HL-60 (cell line): ENCODE measurements around the gene ANKAR.

Source experiments
- DNase-seq, 2 experiments: peaks; one replicate each; pipeline ENCODE4 v3.0.0-alpha.2; 2010 to 2020; ENCODE audit warnings: low read depth in 1 of 2, low spot score in 1 of 2
- H3K27ac ChIP-seq: fragments of 250-450 bp; sonication (Bioruptor Pico); replicated peaks from 2 replicates; pipeline ENCODE4 v1.5.1; 2020; ENCODE audit warnings: mild to moderate bottlenecking, moderate library complexity
- H3K27me3 ChIP-seq: fragments of 250-450 bp; sonication (Bioruptor Pico); 2 replicates; pipeline ENCODE4 v1.5.1; 2021; ENCODE audit warnings: mild to moderate bottlenecking, moderate library complexity; ENCODE audit not compliant: insufficient read depth, poor library complexity, severe bottlenecking
- H3K4me3 ChIP-seq: replicated peaks from 2 replicates; pipeline ENCODE4 v1.5.1; 2011; ENCODE audit warnings: mild to moderate bottlenecking, control low read depth, low read length; ENCODE audit not compliant: insufficient read depth
- CTCF ChIP-seq: IDR thresholded peaks from one replicate; pipeline ENCODE4 v1.5.1; 2011; ENCODE audit warnings: low read length, control low read depth, inconsistent platforms; ENCODE audit not compliant: insufficient read depth
- GABPA ChIP-seq: IDR thresholded peaks from 2 replicates; pipeline ENCODE4 v1.6.1; 2012; ENCODE audit warnings: low read depth
- POLR2AphosphoS5 ChIP-seq: IDR thresholded peaks from 2 replicates; pipeline ENCODE4 v1.6.1; 2012; ENCODE audit warnings: low read depth
- SPI1 ChIP-seq: IDR thresholded peaks from 2 replicates; pipeline ENCODE4 v1.6.1; 2012; ENCODE audit warnings: low read depth, mild to moderate bottlenecking, borderline replicate concordance
- long read RNA-seq: library from polyadenylated mRNA; unstranded; transcript quantifications from one replicate; pipeline ENCODE4 v2.0.0, GENCODE V29; 2020
- TF ChIP-seq, protein P1 (sequence below): IDR thresholded peaks from 2 replicates; pipeline ENCODE4 v1.6.1; 2012; ENCODE audit warnings: low read depth; ENCODE audit not compliant: insufficient replicate concordance

Gene ANKAR
- long read RNA-seq, partial matches to known transcripts = 5 of 19 reads
- long read RNA-seq, other reads (novel, unspliced or antisense) = 12 of 19 reads

DNA sequence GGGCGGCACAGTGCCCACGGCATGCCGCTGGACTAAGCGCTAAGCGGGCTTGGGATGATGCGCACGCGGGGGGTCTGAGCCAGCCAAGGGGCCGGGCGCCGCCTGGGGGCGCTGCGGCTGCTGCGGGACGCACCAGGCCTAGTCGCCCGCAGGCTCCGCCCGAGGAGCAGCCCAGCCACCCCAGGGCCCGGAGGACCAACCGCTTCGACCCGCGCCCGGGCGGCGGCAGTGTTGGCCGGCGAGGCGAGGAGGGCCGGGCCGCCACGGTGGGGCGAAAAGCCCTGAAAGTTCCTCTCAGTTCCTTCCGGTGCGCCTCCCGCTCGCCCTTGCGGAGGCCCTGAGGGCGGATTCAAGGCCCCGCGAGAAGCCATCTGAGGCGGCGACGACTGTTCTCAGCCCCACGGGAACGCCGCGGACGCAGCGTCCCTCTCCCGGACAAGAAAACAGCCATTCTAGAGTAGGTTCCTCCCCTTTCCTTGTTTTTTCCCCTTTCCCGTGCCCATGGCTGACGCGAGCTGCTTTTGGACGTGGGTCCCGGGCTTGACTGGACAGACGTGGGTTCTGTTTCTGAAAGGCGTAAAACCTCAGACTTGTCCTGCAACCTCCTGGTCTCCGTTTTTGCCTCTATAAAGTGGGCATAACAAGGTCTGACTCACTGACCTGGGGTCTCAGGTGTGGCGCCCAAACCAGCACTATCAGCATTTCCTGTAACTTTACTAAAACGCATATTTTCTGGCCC lies at the start of gene ANKAR:
TSS of gene ANKAR (plus strand) at position 297 of the 739 bp plus-strand sequence. CDS start 1,821 bp downstream, outside the sequence.
- TF ChIP-seq GABPA = peak; percentile 51
- no peak for TF ChIP-seq SPI1
- TF ChIP-seq POLR2AphosphoS5 = peak; percentile 63; the same call in 1 of the 2 replicates
- peak; percentile 57 for TF ChIP-seq CTCF
- TF ChIP-seq, protein P1, sequence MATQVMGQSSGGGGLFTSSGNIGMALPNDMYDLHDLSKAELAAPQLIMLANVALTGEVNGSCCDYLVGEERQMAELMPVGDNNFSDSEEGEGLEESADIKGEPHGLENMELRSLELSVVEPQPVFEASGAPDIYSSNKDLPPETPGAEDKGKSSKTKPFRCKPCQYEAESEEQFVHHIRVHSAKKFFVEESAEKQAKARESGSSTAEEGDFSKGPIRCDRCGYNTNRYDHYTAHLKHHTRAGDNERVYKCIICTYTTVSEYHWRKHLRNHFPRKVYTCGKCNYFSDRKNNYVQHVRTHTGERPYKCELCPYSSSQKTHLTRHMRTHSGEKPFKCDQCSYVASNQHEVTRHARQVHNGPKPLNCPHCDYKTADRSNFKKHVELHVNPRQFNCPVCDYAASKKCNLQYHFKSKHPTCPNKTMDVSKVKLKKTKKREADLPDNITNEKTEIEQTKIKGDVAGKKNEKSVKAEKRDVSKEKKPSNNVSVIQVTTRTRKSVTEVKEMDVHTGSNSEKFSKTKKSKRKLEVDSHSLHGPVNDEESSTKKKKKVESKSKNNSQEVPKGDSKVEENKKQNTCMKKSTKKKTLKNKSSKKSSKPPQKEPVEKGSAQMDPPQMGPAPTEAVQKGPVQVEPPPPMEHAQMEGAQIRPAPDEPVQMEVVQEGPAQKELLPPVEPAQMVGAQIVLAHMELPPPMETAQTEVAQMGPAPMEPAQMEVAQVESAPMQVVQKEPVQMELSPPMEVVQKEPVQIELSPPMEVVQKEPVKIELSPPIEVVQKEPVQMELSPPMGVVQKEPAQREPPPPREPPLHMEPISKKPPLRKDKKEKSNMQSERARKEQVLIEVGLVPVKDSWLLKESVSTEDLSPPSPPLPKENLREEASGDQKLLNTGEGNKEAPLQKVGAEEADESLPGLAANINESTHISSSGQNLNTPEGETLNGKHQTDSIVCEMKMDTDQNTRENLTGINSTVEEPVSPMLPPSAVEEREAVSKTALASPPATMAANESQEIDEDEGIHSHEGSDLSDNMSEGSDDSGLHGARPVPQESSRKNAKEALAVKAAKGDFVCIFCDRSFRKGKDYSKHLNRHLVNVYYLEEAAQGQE = no peak
- H3K27ac ChIP-seq = peak within 1 kb of the TSS; percentile 72
- peak; percentile 35 to 87 for DNase-seq
- peak within 1 kb of the TSS; percentile 34 for H3K4me3 ChIP-seq
- no peaks in the 10 kb centered on the region for H3K27me3 ChIP-seq

GRCh38 chr2:189625636-189626035 lies 48.8 kb upstream of the ANKAR start:
- no peak overlapping the region for H3K27ac ChIP-seq
- H3K27me3 ChIP-seq = no peaks in the 10 kb centered on the region
- no peak overlapping the region for H3K4me3 ChIP-seq
- no peak for DNase-seq
- TF ChIP-seq SPI1 = no peak
- TF ChIP-seq, protein P1 = no peak
- TF ChIP-seq CTCF = no peak
- no peak for TF ChIP-seq POLR2AphosphoS5
- no peak for TF ChIP-seq GABPA

DNA sequence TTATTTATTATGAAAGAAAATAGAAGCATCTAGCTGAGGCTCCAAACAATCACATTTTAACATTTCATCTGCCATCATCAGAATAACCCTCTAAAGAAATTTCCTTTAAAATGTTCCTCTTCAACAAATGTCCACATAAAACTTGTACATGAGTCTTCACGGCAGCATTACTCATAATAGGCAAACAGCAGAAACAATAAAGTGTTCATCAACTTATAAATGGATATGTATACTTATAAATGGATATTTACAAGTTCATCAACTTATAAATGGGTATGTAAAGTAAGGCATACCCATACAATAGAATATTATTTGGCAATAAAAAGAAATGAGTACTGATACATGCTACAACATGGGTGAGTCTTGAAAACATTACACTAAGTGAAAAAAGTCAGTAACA lies 46.7 kb upstream of the ANKAR start:
- no peaks in the 10 kb centered on the region for H3K27me3 ChIP-seq
- no peak overlapping the region for H3K4me3 ChIP-seq
- H3K27ac ChIP-seq = no peak overlapping the region
- TF ChIP-seq, protein P1 = no peak
- no peak for TF ChIP-seq SPI1
- no peak for TF ChIP-seq POLR2AphosphoS5
- no peak for TF ChIP-seq GABPA
- TF ChIP-seq CTCF = no peak
- no peak for DNase-seq
